ENCODE measurements around the gene KRTAP10-4. TPM values are rescaled to one million over a fixed set of nuclear protein-coding genes. Genes with fewer than 3 reads are reported as not detected.
"Not testable (repeated sequence)": the region's sequence is repeated elsewhere in the genome, so short reads cannot be mapped to it uniquely, and the experiment has no call there.

Gene KRTAP10-4
- total RNA-seq, 1 donor from 2014 or later, result not detected

GRCh38 chr21:44583800-44584147 is 10.2 kb downstream of the KRTAP10-4 start:
- DNase-seq (ENCODE audit: low read depth), result no peak
- no peak for TF ChIP-seq CTCF (IDR thresholded peaks at IDR 0.05; ENCODE audit: insufficient read depth, low read length, severe bottlenecking)
- no peaks in the 10 kb centered on the region for H3K27me3 ChIP-seq (ENCODE audit: control insufficient read depth, insufficient read depth, low read length)
- H3K4me3 ChIP-seq (ENCODE audit: low read depth, low read length), result no peak overlapping the region
- peak; percentile 32 for FAIRE-seq
- H3K36me3 ChIP-seq (ENCODE audit: control insufficient read depth, insufficient read depth, low read length), result no peaks in the 10 kb centered on the region

DNA sequence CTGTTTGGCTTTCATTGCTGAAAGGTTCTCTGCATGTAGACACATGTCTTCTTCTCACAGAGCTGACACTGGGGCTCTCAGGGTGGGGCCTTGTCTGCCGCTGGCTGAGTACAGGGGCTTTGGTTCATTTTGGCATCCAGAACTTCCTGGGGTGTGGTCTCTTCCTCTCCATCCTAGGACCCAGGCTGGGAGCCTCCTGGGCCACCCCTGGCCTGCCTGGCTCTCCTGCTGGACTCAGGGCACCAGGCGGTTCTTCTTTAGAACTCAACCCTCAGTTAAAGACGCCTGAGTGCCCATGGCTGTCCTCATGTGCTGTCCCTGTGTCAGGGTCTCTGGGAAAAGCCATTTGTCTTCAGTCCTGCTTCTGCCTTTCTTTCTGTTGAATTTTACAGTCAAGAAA is 12.4 kb downstream of the KRTAP10-4 start:
- H3K36me3 ChIP-seq (ENCODE audit: control insufficient read depth, insufficient read depth, low read length), result no peaks in the 10 kb centered on the region
- no peak for TF ChIP-seq CTCF (IDR thresholded peaks at IDR 0.05; ENCODE audit: insufficient read depth, low read length, severe bottlenecking)
- no peak overlapping the region for H3K4me3 ChIP-seq (ENCODE audit: low read depth, low read length)
- FAIRE-seq (no peak), DNase-seq (ENCODE audit: low read depth) (no peak)
- no peaks in the 10 kb centered on the region for H3K27me3 ChIP-seq (ENCODE audit: control insufficient read depth, insufficient read depth, low read length)

DNA sequence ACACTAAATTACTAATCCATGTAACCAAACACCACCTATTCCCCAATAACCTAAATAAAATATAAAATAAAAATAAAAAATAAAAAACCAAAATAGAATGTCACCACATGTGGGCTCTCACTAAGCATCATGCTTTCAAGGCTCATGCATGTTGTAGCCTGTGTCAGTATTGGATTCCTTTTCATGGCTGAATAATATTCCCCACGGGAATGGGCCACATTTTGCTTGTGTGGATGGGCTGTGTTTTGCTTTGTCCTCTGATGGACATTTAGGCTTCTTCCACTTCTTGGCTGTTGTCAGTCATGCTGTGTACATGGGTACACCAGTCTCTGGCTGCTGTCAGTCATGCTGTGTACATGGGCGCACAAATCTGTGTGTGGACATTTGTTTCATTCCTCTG is 15.6 kb downstream of the KRTAP10-4 start:
- no peak for DNase-seq (ENCODE audit: low read depth)
- FAIRE-seq, result no peak
- no peaks in the 10 kb centered on the region for H3K27me3 ChIP-seq (ENCODE audit: control insufficient read depth, insufficient read depth, low read length)
- no peaks in the 10 kb centered on the region for H3K36me3 ChIP-seq (ENCODE audit: control insufficient read depth, insufficient read depth, low read length)
- no peak overlapping the region for H3K4me3 ChIP-seq (ENCODE audit: low read depth, low read length)
- no peak for TF ChIP-seq CTCF (IDR thresholded peaks at IDR 0.05; ENCODE audit: insufficient read depth, low read length, severe bottlenecking)

GRCh38 chr21:44589586-44590305 is 16.2 kb downstream of the KRTAP10-4 start:
- FAIRE-seq, result no peak
- Histone ChIP-seq H3K36me3 (ENCODE audit: control insufficient read depth, insufficient read depth, low read length) (no peaks in the 10 kb centered on the region), H3K4me3 (ENCODE audit: low read depth, low read length) (no peak overlapping the region), H3K27me3 (ENCODE audit: control insufficient read depth, insufficient read depth, low read length) (no peaks in the 10 kb centered on the region)
- TF ChIP-seq CTCF (IDR thresholded peaks at IDR 0.05; ENCODE audit: insufficient read depth, low read length, severe bottlenecking), result no peak
- DNase-seq (ENCODE audit: low read depth), result no peak

DNA sequence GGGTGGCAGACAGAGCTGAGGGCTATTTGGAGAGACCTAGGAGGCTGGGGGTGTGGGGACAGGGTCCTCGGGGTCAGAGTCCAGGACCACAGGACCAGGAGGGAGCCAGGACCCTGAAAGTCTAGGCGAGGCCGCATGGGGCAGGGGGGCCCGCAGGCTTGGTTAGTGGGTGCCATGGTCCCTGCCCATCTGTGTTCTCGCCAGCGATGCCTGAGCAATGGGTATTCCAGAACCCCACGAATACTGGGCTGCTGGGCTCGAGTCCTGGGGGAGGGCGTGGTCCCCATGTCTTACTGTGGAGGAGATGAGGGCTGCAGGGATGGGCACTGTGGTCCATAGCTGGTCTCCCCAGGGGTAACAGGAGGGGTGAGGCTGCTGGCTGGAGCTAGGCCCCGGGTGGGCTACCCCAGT is 16.8 kb downstream of the KRTAP10-4 start:
- FAIRE-seq, result no peak
- Histone ChIP-seq H3K27me3 (ENCODE audit: control insufficient read depth, insufficient read depth, low read length) (no peaks in the 10 kb centered on the region), H3K36me3 (ENCODE audit: control insufficient read depth, insufficient read depth, low read length) (no peaks in the 10 kb centered on the region), H3K4me3 (ENCODE audit: low read depth, low read length) (no peak overlapping the region)
- no peak for DNase-seq (ENCODE audit: low read depth)
- no peak for TF ChIP-seq CTCF (IDR thresholded peaks at IDR 0.05; ENCODE audit: insufficient read depth, low read length, severe bottlenecking)

GRCh38 chr21:44590897-44591800 is 17.6 kb downstream of the KRTAP10-4 start:
- not testable (repeated sequence) for FAIRE-seq; H3K36me3 ChIP-seq (ENCODE audit: control insufficient read depth, insufficient read depth, low read length); H3K4me3 ChIP-seq (ENCODE audit: low read depth, low read length); DNase-seq (ENCODE audit: low read depth); H3K27me3 ChIP-seq (ENCODE audit: control insufficient read depth, insufficient read depth, low read length)

DNA sequence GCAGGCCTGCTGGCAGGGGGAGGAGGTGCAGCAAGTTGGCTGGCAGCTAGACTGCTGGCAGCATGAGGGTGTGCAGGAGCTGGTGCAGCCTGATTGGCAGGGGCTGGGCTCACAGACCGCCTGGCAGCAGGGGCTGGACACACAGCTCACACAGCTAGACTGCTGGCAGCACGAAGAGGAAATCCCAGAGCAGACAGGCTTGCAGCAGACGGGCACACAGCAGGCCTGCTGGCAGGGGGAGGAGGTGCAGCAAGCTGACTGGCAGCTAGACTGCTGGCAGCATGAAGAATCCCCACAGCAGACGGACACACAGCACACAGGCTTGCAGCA is 18.2 kb downstream of the KRTAP10-4 start:
- FAIRE-seq; H3K36me3 ChIP-seq (ENCODE audit: control insufficient read depth, insufficient read depth, low read length); DNase-seq (ENCODE audit: low read depth); H3K4me3 ChIP-seq (ENCODE audit: low read depth, low read length); H3K27me3 ChIP-seq (ENCODE audit: control insufficient read depth, insufficient read depth, low read length): not testable (repeated sequence)

Measured in bronchial epithelial cell (primary cell).